A673 (cell line): ENCODE data around the gene CHST15.

Source experiments
- EZH2 ChIP-seq: fragments of 200-600 bp; sonication (generic); IDR thresholded peaks from 2 replicates; pipeline ENCODE4 v1.6.1; 2017; ENCODE audit warnings: borderline replicate concordance, low read depth, mild to moderate bottlenecking, mixed read lengths, antibody characterized with exemption, low read length; ENCODE audit not compliant: poor library complexity, severe bottlenecking
- TF ChIP-seq, protein P1 (sequence below): fragments of 300-800, 200-600 bp; sonication (generic); conservative IDR thresholded peaks from 2 replicates; pipeline ENCODE4 v1.5.1; 2017; ENCODE audit warnings: low read depth, mild to moderate bottlenecking, antibody characterized with exemption, low read length, moderate library complexity, mixed read lengths

GRCh38 chr10:124067825-124068400 lies 25.5 kb downstream of the CHST15 start:
- TF ChIP-seq, protein P1, sequence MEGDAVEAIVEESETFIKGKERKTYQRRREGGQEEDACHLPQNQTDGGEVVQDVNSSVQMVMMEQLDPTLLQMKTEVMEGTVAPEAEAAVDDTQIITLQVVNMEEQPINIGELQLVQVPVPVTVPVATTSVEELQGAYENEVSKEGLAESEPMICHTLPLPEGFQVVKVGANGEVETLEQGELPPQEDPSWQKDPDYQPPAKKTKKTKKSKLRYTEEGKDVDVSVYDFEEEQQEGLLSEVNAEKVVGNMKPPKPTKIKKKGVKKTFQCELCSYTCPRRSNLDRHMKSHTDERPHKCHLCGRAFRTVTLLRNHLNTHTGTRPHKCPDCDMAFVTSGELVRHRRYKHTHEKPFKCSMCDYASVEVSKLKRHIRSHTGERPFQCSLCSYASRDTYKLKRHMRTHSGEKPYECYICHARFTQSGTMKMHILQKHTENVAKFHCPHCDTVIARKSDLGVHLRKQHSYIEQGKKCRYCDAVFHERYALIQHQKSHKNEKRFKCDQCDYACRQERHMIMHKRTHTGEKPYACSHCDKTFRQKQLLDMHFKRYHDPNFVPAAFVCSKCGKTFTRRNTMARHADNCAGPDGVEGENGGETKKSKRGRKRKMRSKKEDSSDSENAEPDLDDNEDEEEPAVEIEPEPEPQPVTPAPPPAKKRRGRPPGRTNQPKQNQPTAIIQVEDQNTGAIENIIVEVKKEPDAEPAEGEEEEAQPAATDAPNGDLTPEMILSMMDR, result no peak
- no peak for TF ChIP-seq EZH2
